ENCODE measurements around the gene AZGP1.
"Not testable (repeated sequence)": the region's sequence is repeated elsewhere in the genome, so short reads cannot be mapped to it uniquely, and the experiment has no call there.

AZGP1 gene

GRCh38 chr7:100011516-100011915, 35.7 kb upstream of the AZGP1 start:
- TF ChIP-seq, protein P1, sequence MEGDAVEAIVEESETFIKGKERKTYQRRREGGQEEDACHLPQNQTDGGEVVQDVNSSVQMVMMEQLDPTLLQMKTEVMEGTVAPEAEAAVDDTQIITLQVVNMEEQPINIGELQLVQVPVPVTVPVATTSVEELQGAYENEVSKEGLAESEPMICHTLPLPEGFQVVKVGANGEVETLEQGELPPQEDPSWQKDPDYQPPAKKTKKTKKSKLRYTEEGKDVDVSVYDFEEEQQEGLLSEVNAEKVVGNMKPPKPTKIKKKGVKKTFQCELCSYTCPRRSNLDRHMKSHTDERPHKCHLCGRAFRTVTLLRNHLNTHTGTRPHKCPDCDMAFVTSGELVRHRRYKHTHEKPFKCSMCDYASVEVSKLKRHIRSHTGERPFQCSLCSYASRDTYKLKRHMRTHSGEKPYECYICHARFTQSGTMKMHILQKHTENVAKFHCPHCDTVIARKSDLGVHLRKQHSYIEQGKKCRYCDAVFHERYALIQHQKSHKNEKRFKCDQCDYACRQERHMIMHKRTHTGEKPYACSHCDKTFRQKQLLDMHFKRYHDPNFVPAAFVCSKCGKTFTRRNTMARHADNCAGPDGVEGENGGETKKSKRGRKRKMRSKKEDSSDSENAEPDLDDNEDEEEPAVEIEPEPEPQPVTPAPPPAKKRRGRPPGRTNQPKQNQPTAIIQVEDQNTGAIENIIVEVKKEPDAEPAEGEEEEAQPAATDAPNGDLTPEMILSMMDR (IDR thresholded peaks at IDR 0.05; ENCODE audit: low read depth, low read length, missing control alignments), result no peak
- no peak for DNase-seq (ENCODE audit: extremely low read depth, low read depth)
- no peak overlapping the region for H3K4me3 ChIP-seq (replicated peaks; ENCODE audit: low read depth, low read length)

DNA sequence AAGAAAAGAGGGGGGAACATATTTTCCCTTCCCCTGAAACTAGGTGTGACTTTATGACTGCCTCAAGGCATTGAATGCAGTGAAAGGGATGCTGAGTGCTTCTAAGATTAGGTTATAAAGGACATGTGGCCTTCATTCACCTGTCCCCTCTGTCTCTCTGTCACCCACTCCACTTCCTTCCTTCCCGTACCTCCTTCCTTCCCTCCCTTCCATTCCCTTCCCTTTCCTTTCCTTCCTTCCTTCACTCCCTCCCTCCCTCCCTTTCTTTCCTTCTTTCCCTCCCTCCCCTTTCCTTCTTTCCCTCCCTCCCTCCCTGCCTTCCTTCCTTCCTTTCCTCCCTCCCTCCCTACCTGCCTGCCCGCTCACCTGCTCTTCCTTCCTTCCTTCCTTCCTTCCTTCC, 35.1 kb upstream of the AZGP1 start:
- no peak for DNase-seq (ENCODE audit: extremely low read depth, low read depth)
- TF ChIP-seq, protein P1 (IDR thresholded peaks at IDR 0.05; ENCODE audit: low read depth, low read length, missing control alignments), result no peak
- H3K4me3 ChIP-seq (replicated peaks; ENCODE audit: low read depth, low read length), result no peak overlapping the region

- not testable (repeated sequence) for DNase-seq (ENCODE audit: extremely low read depth, low read depth); H3K4me3 ChIP-seq (replicated peaks; ENCODE audit: low read depth, low read length)
Measured at GRCh38 chr7:100009952-100010351, 34.1 kb upstream of the AZGP1 start.

- TF ChIP-seq, protein P1 (IDR thresholded peaks at IDR 0.05; ENCODE audit: low read depth, low read length, missing control alignments), result no peak
- DNase-seq (ENCODE audit: extremely low read depth, low read depth), result no peak
- no peak overlapping the region for H3K4me3 ChIP-seq (replicated peaks; ENCODE audit: low read depth, low read length)
Measured at GRCh38 chr7:100008525-100008924, 32.7 kb upstream of the AZGP1 start.

DNA sequence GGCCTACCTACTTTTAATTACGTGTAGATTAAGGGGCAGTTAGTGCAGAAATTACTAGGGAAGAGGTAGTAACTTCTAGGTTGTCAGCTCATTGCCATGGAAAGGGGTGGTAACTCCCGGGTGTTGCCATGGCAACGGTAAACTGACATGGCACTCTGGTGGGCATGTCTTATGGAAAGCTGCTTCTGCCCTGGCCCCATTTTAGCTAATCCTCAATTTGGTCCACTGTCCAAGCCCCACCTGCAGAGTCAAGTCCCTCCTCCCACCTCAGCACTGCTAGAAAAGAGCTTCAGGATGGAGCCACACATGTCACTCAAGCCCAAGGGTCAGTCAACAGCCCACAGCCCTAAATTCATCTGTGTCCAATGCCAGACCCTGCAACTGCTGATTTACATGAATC, 32.1 kb upstream of the AZGP1 start:
- no peak for DNase-seq (ENCODE audit: extremely low read depth, low read depth)
- H3K4me3 ChIP-seq (replicated peaks; ENCODE audit: low read depth, low read length), result no peak overlapping the region
- TF ChIP-seq, protein P1 (IDR thresholded peaks at IDR 0.05; ENCODE audit: low read depth, low read length, missing control alignments), result no peak

DNA sequence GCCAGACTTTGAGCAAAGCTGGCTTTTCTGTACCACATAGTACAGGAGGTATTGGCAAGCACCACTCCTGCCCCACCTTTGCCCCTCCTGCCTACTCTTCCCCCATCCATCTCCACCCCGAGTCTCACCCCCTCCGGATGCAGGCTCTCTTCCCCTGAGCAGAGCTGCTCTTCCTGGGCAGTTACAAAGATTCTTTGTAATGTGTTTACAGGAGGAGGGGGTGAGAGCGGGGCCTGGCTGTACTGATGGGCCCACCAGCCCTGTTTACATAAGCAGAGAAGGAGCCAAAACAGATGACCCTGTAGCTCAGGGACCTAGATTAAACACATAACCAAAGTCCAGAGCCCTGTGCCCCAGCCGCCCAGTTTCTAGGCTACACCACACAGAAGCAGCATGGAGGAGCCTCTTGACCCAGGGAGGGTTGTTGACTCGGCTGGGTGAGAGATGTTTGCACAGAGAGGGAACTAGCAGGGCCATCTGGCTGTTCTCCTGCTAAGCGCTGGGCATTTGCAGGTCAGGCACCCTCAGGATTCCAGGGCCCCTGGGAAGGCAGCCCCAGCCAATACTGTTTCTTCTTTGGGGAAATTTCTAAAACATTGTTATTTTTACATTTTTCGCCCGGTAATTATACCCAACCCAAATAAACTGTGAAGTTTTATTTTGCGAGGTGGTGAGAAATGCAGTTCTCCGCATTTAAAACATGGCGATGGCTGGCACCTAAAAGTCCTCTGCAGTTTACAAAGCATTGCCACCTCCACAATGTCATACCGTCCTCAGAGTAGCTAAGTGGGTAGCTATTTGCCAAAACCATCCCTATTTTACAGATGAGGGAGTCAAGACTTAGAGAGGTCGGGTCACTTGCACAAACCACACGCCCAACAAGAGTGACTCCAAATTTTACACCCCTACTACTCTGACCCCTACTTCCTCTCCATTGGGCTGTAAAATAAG, 28.2 kb upstream of the AZGP1 start:
- no peak for DNase-seq (ENCODE audit: extremely low read depth, low read depth)
- no peak overlapping the region for H3K4me3 ChIP-seq (replicated peaks; ENCODE audit: low read depth, low read length)
- TF ChIP-seq, protein P1 (IDR thresholded peaks at IDR 0.05; ENCODE audit: low read depth, low read length, missing control alignments), result no peak

GRCh38 chr7:100000239-100000638, 24.4 kb upstream of the AZGP1 start:
- no peak for DNase-seq (ENCODE audit: extremely low read depth, low read depth)
- TF ChIP-seq, protein P1 (IDR thresholded peaks at IDR 0.05; ENCODE audit: low read depth, low read length, missing control alignments), result no peak
- H3K4me3 ChIP-seq (replicated peaks; ENCODE audit: low read depth, low read length), result no peak overlapping the region

Data from HFF-Myc (cell line).